Measurements from ENCODE around the gene CFAP46.
"Not testable (repeated sequence)": the region's sequence is repeated elsewhere in the genome, so short reads cannot be mapped to it uniquely, and the experiment has no call there.

Gene CFAP46

GRCh38 chr10:132962623-132963429 lies 20.5 kb upstream of the CFAP46 start:
- no peak for DNase-seq (ENCODE audit: low spot score)

- peak; percentile 4 for DNase-seq (ENCODE audit: low spot score)
These were observed 19.6 kb upstream of the CFAP46 start for GRCh38 chr10:132961787-132962622.

GRCh38 chr10:132961420-132961786 lies 19.0 kb upstream of the CFAP46 start:
- no peak for DNase-seq (ENCODE audit: low spot score)

GRCh38 chr10:132960631-132961419 lies 18.5 kb upstream of the CFAP46 start:
- DNase-seq (ENCODE audit: low spot score): no peak

GRCh38 chr10:132960071-132960472 lies 17.7 kb upstream of the CFAP46 start:
- DNase-seq (ENCODE audit: low spot score): no peak

- DNase-seq (ENCODE audit: low spot score): no peak
These were observed 17.2 kb upstream of the CFAP46 start for GRCh38 chr10:132959559-132959961.

GRCh38 chr10:132958883-132959558 lies 16.7 kb upstream of the CFAP46 start:
- no peak for DNase-seq (ENCODE audit: low spot score)

GRCh38 chr10:132957981-132958882 lies 15.9 kb upstream of the CFAP46 start:
- no peak for DNase-seq (ENCODE audit: low spot score)

- no peak for DNase-seq (ENCODE audit: low spot score)
These were observed 14.8 kb upstream of the CFAP46 start for GRCh38 chr10:132957131-132957530.

GRCh38 chr10:132956259-132956658 lies 13.9 kb upstream of the CFAP46 start:
- DNase-seq (ENCODE audit: low spot score): not testable (repeated sequence)

- no peak for DNase-seq (ENCODE audit: low spot score)
These were observed 13.1 kb upstream of the CFAP46 start for GRCh38 chr10:132955479-132955878.

GRCh38 chr10:132953428-132953827 lies 11.1 kb upstream of the CFAP46 start:
- no peak for DNase-seq (ENCODE audit: low spot score)

GRCh38 chr10:132951926-132952325 lies 9.6 kb upstream of the CFAP46 start:
- DNase-seq (ENCODE audit: low spot score): no peak

- DNase-seq (ENCODE audit: low spot score): no peak
These were observed 6.0 kb upstream of the CFAP46 start for GRCh38 chr10:132948351-132948750.

- no peak for DNase-seq (ENCODE audit: low spot score)
These were observed 5.5 kb upstream of the CFAP46 start for GRCh38 chr10:132947843-132948242.

- no peak for DNase-seq (ENCODE audit: low spot score)
These were observed 4.6 kb upstream of the CFAP46 start for GRCh38 chr10:132946806-132947546.

- DNase-seq (ENCODE audit: low spot score): no peak
These were observed 3.9 kb upstream of the CFAP46 start for GRCh38 chr10:132946311-132946710.

GRCh38 chr10:132945894-132946255 lies 3.5 kb upstream of the CFAP46 start:
- no peak for DNase-seq (ENCODE audit: low spot score)

GRCh38 chr10:132945125-132945893 lies 2.9 kb upstream of the CFAP46 start:
- DNase-seq (ENCODE audit: low spot score): no peak

Measured in hematopoietic multipotent progenitor cell treated with erythropoietin and hydrocortisone succinate and interleukin-3 and kit ligand, for 15 days (in vitro differentiated cells).